Measurements from ENCODE around the gene TRMT2B. TPM values are rescaled to one million over a fixed set of nuclear protein-coding genes. Genes with fewer than 3 reads are reported as not detected.

TRMT2B gene
- total and polyA plus RNA-seq, 4 donors, result 3.3 to 11.2 (median 7.0) TPM

GRCh38 chrX:101078716-101079598, 27.0 kb upstream of the TRMT2B start, which contains the start of gene TMEM35A (continued):
- no peak for TF ChIP-seq HNF4G (IDR thresholded peaks at IDR 0.05)

- H3K9me3 ChIP-seq (ENCODE audit: control insufficient read depth in 4 of 4, low read length in 3 of 4), result no peaks in the 10 kb centered on the region
- H3K4me3 ChIP-seq (ENCODE audit: low read depth in 1 of 3, low read length in 3 of 3), result no peak overlapping the region
- H3K27ac ChIP-seq (ENCODE audit: low read depth in 1 of 2, low read length in 2 of 2), result no peak overlapping the region
- no peaks in the 10 kb centered on the region for H3K27me3 ChIP-seq (ENCODE audit: control insufficient read depth in 4 of 4, insufficient read depth in 4 of 4, low read length in 3 of 4)
- H3K36me3 ChIP-seq (ENCODE audit: control insufficient read depth in 4 of 4, insufficient read depth in 3 of 4, low read depth in 1 of 4, low read length in 3 of 4), result no peaks in the 10 kb centered on the region
- no peak for TF ChIP-seq SP1 (IDR thresholded peaks at IDR 0.05)
- no peak for TF ChIP-seq HNF4G (IDR thresholded peaks at IDR 0.05)
- no peak for TF ChIP-seq GABPA (IDR thresholded peaks at IDR 0.05 in 1 of 2, conservative IDR thresholded peaks at IDR 0.05 in 1 of 2)
- no peak for TF ChIP-seq ATF3 (IDR thresholded peaks at IDR 0.05)
- no peak for TF ChIP-seq CTCF (IDR thresholded peaks at IDR 0.05; ENCODE audit: low read depth, low read length, missing input control)
- no peak for TF ChIP-seq JUND (IDR thresholded peaks at IDR 0.05)
- no peaks in the 10 kb centered on the region for H3K4me1 ChIP-seq (ENCODE audit: control insufficient read depth in 4 of 4, insufficient read depth in 4 of 4, low read length in 3 of 4)
- 74% methylated on average over 3 of the region's 3 CpGs for WGBS
- no peak overlapping the region for H3K9ac ChIP-seq (ENCODE audit: low read depth in 1 of 2, low read length in 2 of 2)
- DNase-seq (ENCODE audit: low spot score), result no peak
Observed at GRCh38 chrX:101071582-101071981, 19.7 kb upstream of the TRMT2B start.

- TF ChIP-seq FOXA1 (IDR thresholded peaks at IDR 0.05), result no peak
- TF ChIP-seq RAD21 (IDR thresholded peaks at IDR 0.05), result no peak
- no peak for TF ChIP-seq RXRA (IDR thresholded peaks at IDR 0.05)
- no peak for TF ChIP-seq NR2F2 (IDR thresholded peaks at IDR 0.05)
- no peak for TF ChIP-seq REST (IDR thresholded peaks at IDR 0.05)
- no peak for TF ChIP-seq ATF3 (IDR thresholded peaks at IDR 0.05)
- no peak for TF ChIP-seq ZBTB33 (IDR thresholded peaks at IDR 0.05)
- TF ChIP-seq SP1 (IDR thresholded peaks at IDR 0.05), result no peak
- TF ChIP-seq FOXA2 (IDR thresholded peaks at IDR 0.05), result no peak
- no peak for TF ChIP-seq CTCF (IDR thresholded peaks at IDR 0.05; ENCODE audit: low read depth, low read length, missing input control)
- no peak for TF ChIP-seq HNF4G (IDR thresholded peaks at IDR 0.05)
- TF ChIP-seq MAX (IDR thresholded peaks at IDR 0.05), result no peak
- no peak for TF ChIP-seq TAF1 (conservative IDR thresholded peaks at IDR 0.05)
- TF ChIP-seq JUND (IDR thresholded peaks at IDR 0.05), result no peak
- TF ChIP-seq EGR1 (IDR thresholded peaks at IDR 0.05; ENCODE audit: low read depth in 2 of 2), result no peak
- no peak for TF ChIP-seq YY1 (IDR thresholded peaks at IDR 0.05)
- TF ChIP-seq HNF4A (conservative IDR thresholded peaks at IDR 0.05), result no peak
- TF ChIP-seq GABPA (IDR thresholded peaks at IDR 0.05 in 1 of 2, conservative IDR thresholded peaks at IDR 0.05 in 1 of 2), result no peak
- no peak overlapping the region for H3K4me3 ChIP-seq (ENCODE audit: low read depth in 1 of 3, low read length in 3 of 3)
- H3K36me3 ChIP-seq (ENCODE audit: control insufficient read depth in 4 of 4, insufficient read depth in 3 of 4, low read depth in 1 of 4, low read length in 3 of 4), result no peaks in the 10 kb centered on the region
- no peaks in the 10 kb centered on the region for H3K4me1 ChIP-seq (ENCODE audit: control insufficient read depth in 4 of 4, insufficient read depth in 4 of 4, low read length in 3 of 4)
- H3K27ac ChIP-seq (ENCODE audit: low read depth in 1 of 2, low read length in 2 of 2), result no peak overlapping the region
- no peak overlapping the region for H3K9ac ChIP-seq (ENCODE audit: low read depth in 1 of 2, low read length in 2 of 2)
- H3K27me3 ChIP-seq (ENCODE audit: control insufficient read depth in 4 of 4, insufficient read depth in 4 of 4, low read length in 3 of 4), result no peaks in the 10 kb centered on the region
- no peak for DNase-seq (ENCODE audit: low spot score)
- H3K9me3 ChIP-seq (ENCODE audit: control insufficient read depth in 4 of 4, low read length in 3 of 4), result no peaks in the 10 kb centered on the region
Observed at GRCh38 chrX:101062176-101062575, 10.3 kb upstream of the TRMT2B start.
